ENCODE data around the gene PNLDC1. TPM values are rescaled to one million over a fixed set of nuclear protein-coding genes. Genes with fewer than 3 reads are reported as not detected.

The PNLDC1 gene
- total RNA-seq, 1 donor from 2014 or later, result 0.11 TPM

GRCh38 chr6:159777240-159777904 is 22.7 kb upstream of the PNLDC1 start:
- H3K4me3 ChIP-seq (ENCODE audit: insufficient read depth, low read depth, low read length), result no peak overlapping the region
- peaks cover 2% of the 10 kb centered on the region for H3K9me3 Mint-ChIP-seq (ENCODE audit: unreplicated experiment)
- no peak overlapping the region for H2AFZ ChIP-seq (ENCODE audit: low read depth, low read length)
- no peak overlapping the region for H3K9ac ChIP-seq (ENCODE audit: low read length)
- no peak overlapping the region for H3K27ac Mint-ChIP-seq (ENCODE audit: unreplicated experiment)
- H3K9me3 ChIP-seq (ENCODE audit: insufficient read depth, low read depth, low read length), result no peaks in the 10 kb centered on the region
- DNase-seq (ENCODE audit: low read depth) (no peak), FAIRE-seq (no peak)
- H3K36me3 Mint-ChIP-seq (ENCODE audit: low read depth, unreplicated experiment), result peaks cover 20% of the 10 kb centered on the region
- peaks cover 17% of the 10 kb centered on the region for H3K79me2 ChIP-seq (ENCODE audit: insufficient read depth, low read length)
- peaks cover 67% of the 10 kb centered on the region for H3K36me3 ChIP-seq (ENCODE audit: insufficient read depth, low read length)
- H3K27me3 Mint-ChIP-seq (ENCODE audit: low read depth, unreplicated experiment), result no peaks in the 10 kb centered on the region
- no peak overlapping the region for H3K27ac ChIP-seq (ENCODE audit: low read depth, low read length)
- H4K20me1 ChIP-seq (ENCODE audit: insufficient read depth, low read length), result peaks cover 47% of the 10 kb centered on the region
- TF ChIP-seq EZH2 (IDR thresholded peaks at IDR 0.05; ENCODE audit: insufficient read depth, low read length), result no peak
- no peak for TF ChIP-seq CTCF (IDR thresholded peaks at IDR 0.05; ENCODE audit: insufficient read depth, low read depth, low read length)
- no peak overlapping the region for H3K4me2 ChIP-seq (ENCODE audit: low read length)
- H3K4me1 ChIP-seq (ENCODE audit: insufficient read depth, low read length), result no peaks in the 10 kb centered on the region
- H3K27me3 ChIP-seq (ENCODE audit: insufficient read depth, low read length), result no peaks in the 10 kb centered on the region
- no peak overlapping the region for H3K4me3 Mint-ChIP-seq (ENCODE audit: unreplicated experiment)
- peaks cover 7% of the 10 kb centered on the region for H3K4me1 Mint-ChIP-seq (ENCODE audit: low read depth, unreplicated experiment)

GRCh38 chr6:159778131-159778530 is 21.9 kb upstream of the PNLDC1 start:
- FAIRE-seq (no peak), DNase-seq (ENCODE audit: low read depth) (no peak)
- no peak overlapping the region for H3K27ac ChIP-seq (ENCODE audit: low read depth, low read length)
- H3K27me3 ChIP-seq (ENCODE audit: insufficient read depth, low read length), result no peaks in the 10 kb centered on the region
- TF ChIP-seq CTCF (IDR thresholded peaks at IDR 0.05; ENCODE audit: insufficient read depth, low read depth, low read length) (no peak), EZH2 (IDR thresholded peaks at IDR 0.05; ENCODE audit: insufficient read depth, low read length) (no peak)
- no peaks in the 10 kb centered on the region for H3K9me3 ChIP-seq (ENCODE audit: insufficient read depth, low read depth, low read length)
- Mint-ChIP-seq H3K4me1 (ENCODE audit: low read depth, unreplicated experiment) (peaks cover 10% of the 10 kb centered on the region), H3K9me3 (ENCODE audit: unreplicated experiment) (peaks cover 2% of the 10 kb centered on the region), H3K27ac (ENCODE audit: unreplicated experiment) (no peak overlapping the region), H3K36me3 (ENCODE audit: low read depth, unreplicated experiment) (peaks cover 20% of the 10 kb centered on the region), H3K27me3 (ENCODE audit: low read depth, unreplicated experiment) (no peaks in the 10 kb centered on the region), H3K4me3 (ENCODE audit: unreplicated experiment) (no peak overlapping the region)
- H3K79me2 ChIP-seq (ENCODE audit: insufficient read depth, low read length), result peaks cover 24% of the 10 kb centered on the region
- peaks cover 55% of the 10 kb centered on the region for H4K20me1 ChIP-seq (ENCODE audit: insufficient read depth, low read length)
- peaks cover 70% of the 10 kb centered on the region for H3K36me3 ChIP-seq (ENCODE audit: insufficient read depth, low read length)
- H2AFZ ChIP-seq (ENCODE audit: low read depth, low read length), result no peak overlapping the region
- no peaks in the 10 kb centered on the region for H3K4me1 ChIP-seq (ENCODE audit: insufficient read depth, low read length)
- no peak overlapping the region for H3K4me2 ChIP-seq (ENCODE audit: low read length)
- no peak overlapping the region for H3K9ac ChIP-seq (ENCODE audit: low read length)
- H3K4me3 ChIP-seq (ENCODE audit: insufficient read depth, low read depth, low read length), result no peak overlapping the region

- Histone ChIP-seq H3K79me2 (ENCODE audit: insufficient read depth, low read length) (peaks cover 27% of the 10 kb centered on the region), H3K4me2 (ENCODE audit: low read length) (no peak overlapping the region), H3K27ac (ENCODE audit: low read depth, low read length) (no peak overlapping the region), H2AFZ (ENCODE audit: low read depth, low read length) (no peak overlapping the region), H4K20me1 (ENCODE audit: insufficient read depth, low read length) (peaks cover 58% of the 10 kb centered on the region), H3K36me3 (ENCODE audit: insufficient read depth, low read length) (peaks cover 73% of the 10 kb centered on the region), H3K27me3 (ENCODE audit: insufficient read depth, low read length) (no peaks in the 10 kb centered on the region), H3K9me3 (ENCODE audit: insufficient read depth, low read depth, low read length) (no peaks in the 10 kb centered on the region), H3K4me3 (ENCODE audit: insufficient read depth, low read depth, low read length) (no peak overlapping the region), H3K4me1 (ENCODE audit: insufficient read depth, low read length) (no peaks in the 10 kb centered on the region), H3K9ac (ENCODE audit: low read length) (no peak overlapping the region)
- FAIRE-seq, result peak; percentile 9
- H3K4me1 Mint-ChIP-seq (ENCODE audit: low read depth, unreplicated experiment), result peaks cover 10% of the 10 kb centered on the region
- peaks cover 2% of the 10 kb centered on the region for H3K9me3 Mint-ChIP-seq (ENCODE audit: unreplicated experiment)
- peak overlapping the region; percentile 1 for H3K27ac Mint-ChIP-seq (ENCODE audit: unreplicated experiment)
- peaks cover 20% of the 10 kb centered on the region for H3K36me3 Mint-ChIP-seq (ENCODE audit: low read depth, unreplicated experiment)
- no peak overlapping the region for H3K4me3 Mint-ChIP-seq (ENCODE audit: unreplicated experiment)
- TF ChIP-seq CTCF (IDR thresholded peaks at IDR 0.05; ENCODE audit: insufficient read depth, low read depth, low read length), result no peak
- no peak for TF ChIP-seq EZH2 (IDR thresholded peaks at IDR 0.05; ENCODE audit: insufficient read depth, low read length)
- DNase-seq (ENCODE audit: low read depth), result no peak
- no peaks in the 10 kb centered on the region for H3K27me3 Mint-ChIP-seq (ENCODE audit: low read depth, unreplicated experiment)
These were observed 21.5 kb upstream of the PNLDC1 start for GRCh38 chr6:159778542-159779103.
